ENCODE measurements around the gene TNS1.

The TNS1 gene

DNA sequence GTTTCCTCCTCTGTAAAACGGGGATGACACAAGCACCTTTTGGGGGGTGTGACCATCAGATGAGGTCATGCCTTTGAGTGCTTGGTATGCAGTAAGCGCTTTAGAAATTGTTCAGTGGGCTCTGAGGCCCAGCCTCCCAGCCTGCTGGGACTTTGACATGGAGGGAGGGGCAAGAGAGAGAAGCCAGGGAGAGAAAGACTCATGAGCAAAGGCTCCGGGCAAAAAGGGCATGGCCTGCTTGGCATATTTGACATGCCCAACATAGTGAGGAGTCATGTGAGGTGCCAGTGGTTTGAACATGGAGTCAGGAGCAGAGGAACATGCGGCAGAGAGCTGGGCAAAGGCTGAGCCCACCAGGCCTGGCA is 14.0 kb downstream of the TNS1 start:
- DNase-seq, result peak; percentile 33
- in situ Hi-C loops (cut with HindIII; ENCODE audit: low pct_ligation_motif_present, low pct_unique_long_range_greater_than_20kb, low sequenced_read_pairs), result no loop called here

DNA sequence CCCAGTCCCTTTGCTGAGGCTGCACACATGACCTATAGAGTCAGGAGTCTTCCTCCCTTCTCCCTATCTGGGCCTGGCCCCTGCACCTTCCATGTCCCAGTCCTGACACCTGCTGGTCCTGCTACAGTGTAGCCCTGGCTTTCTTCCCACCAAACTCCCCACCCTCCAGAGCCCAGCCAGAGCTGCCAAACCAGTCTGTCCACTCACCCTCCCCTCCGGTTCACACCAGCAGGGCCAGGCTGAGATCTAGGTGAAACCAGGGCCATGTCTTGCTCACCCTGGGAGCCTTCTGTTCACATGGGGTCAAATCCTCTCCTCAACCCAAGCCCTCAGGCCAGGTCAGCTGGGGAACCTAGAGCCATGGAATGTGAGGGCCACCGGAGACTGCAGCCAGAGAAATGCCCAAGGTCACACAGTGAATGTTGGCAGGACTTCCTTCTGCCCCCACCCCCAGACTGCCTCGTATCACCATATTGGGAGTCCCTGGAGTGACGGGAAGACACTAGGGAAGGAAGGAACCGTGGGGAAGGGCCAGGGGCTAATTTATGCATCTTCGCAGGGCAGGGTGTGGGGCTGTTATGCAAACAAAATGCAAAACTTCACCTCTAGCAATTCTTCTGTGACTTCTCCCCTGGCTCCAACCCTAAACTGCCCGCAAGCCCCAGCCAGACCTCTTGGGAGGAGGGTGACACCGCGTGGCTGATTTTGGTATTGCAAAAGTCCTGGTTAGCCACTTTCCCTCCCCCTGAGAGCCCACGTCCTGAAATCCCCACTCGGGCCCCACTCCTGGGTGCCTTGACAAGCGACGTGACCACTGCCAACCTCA is 14.6 kb downstream of the TNS1 start:
- peak; percentile 75 for DNase-seq
- in situ Hi-C loops (cut with HindIII; ENCODE audit: low pct_ligation_motif_present, low pct_unique_long_range_greater_than_20kb, low sequenced_read_pairs), result no loop called here

DNA sequence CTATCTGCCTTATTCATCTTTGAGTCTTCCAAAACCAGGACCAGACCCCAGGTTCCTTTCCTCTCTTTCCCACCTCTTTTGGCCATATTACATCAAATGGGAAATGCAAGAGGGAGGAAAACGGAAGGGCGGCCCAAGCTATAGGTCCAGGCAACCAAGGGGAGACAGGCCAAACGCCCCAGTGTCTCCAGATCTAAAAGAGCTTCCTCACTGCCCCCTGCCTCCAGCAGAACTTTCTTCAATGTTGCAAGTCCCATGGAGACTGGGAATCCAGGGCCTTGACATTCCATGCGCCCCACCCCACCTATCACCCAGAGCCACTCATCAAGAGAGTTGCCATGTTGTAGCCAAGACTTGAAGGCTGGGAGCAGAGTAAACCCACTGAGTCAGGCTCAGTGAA is 15.4 kb downstream of the TNS1 start:
- in situ Hi-C loops (cut with HindIII; ENCODE audit: low pct_ligation_motif_present, low pct_unique_long_range_greater_than_20kb, low sequenced_read_pairs), result no loop called here
- no peak for DNase-seq

DNA sequence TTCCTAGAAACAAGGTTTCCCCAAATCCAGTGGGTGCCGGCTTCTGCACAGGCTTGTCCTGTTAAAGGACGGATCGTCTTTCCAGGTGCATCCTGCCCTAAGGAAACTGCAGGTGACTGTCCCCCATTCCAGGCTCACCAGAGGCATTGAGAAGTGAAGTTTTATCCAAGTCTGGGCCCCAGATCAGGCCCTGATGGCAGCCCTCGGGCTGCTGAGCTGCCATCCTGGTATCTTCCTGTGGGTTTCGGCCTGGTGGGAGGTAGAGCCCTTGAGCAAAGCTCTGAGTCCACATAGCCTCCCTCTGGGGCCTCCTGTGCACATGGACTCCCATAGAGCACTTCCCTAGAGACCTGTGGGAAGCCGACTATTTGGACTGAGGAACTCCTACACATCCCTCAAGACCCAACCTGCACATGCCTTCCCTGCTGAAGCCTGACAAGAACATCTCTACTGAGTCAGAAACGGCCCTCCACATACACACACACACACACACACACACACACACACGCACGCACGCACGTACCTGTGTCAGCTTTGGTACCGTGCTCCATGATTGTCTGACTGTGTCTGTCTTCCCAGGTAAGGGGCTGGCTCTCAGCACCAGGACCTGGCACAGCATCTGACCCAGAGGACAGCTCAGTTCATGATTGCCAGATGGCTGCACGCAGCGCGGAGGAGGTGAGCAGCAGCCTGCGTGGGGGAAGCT is 16.4 kb downstream of the TNS1 start:
- DNase-seq, result no peak

DNA sequence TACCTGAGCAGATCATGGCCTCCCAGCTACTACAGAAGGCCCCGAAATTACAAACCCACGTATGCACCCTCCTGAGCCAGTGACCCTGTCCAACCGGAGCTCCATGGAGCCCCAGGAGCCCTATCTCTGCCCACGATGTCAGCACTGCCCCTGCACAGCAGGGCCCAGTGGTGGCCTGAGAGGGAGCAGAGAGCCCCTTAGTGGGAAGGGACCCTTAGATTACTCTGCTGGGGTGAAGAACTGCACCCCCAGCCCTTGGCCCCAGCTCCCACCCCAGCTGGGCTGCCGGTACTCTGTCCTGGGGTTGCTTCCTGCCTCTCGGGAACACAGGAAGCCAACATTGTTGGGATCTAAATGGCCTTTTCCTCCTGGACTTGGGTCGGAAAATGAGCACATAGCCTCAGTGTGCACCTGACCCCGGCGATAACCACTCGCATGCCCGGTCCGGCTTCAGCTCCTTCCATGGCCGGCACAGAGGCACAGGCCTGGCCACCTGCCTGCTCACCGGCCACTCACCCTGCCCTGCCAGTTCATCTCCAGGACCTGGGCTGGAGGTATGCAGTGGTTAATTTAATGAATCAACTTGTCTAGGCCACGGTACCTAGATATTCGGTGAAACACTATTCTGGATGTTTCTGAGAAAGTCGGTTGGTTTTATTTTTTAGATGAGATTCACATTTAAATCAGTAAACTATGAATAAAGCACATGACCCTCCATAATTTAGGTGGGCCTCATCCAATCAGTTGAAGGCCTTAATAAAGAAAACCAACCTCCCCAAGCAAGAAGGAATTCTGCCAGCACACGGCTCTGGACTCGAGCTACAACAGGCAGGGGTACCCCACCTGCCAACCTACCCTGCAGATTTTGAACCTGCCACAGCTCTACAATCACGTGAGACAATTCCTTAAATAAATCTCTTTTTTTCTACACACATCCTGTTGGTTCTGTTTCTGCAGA is 19.2 kb downstream of the TNS1 start:
- no peak for DNase-seq
- in situ Hi-C loops (cut with HindIII; ENCODE audit: low pct_ligation_motif_present, low pct_unique_long_range_greater_than_20kb, low sequenced_read_pairs), result no loop called here

More for the DNA sequence above, 16.4 kb downstream of the TNS1 start:
- in situ Hi-C loops (cut with HindIII; ENCODE audit: low pct_ligation_motif_present, low pct_unique_long_range_greater_than_20kb, low sequenced_read_pairs), result no loop called here

DNA sequence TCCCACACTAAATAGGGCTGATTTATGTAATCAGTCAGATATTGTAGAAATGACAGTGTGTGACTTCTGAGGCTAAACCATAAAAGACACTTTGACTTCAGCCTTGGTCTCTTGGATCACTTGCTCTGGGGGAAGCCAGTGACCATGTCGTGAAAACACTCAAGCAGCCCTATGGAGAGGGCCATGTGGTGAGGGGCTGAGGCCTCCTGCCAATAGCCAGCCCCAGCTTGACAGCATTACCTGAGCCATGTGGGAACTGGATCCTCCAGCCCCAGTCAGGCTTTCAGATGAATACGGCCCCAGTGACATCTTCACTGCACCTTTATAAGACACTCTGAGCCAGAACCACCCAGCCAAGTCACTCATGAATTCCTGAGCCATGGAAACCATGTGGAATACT is 20.8 kb downstream of the TNS1 start:
- in situ Hi-C loops (cut with HindIII; ENCODE audit: low pct_ligation_motif_present, low pct_unique_long_range_greater_than_20kb, low sequenced_read_pairs), result no loop called here

DNA sequence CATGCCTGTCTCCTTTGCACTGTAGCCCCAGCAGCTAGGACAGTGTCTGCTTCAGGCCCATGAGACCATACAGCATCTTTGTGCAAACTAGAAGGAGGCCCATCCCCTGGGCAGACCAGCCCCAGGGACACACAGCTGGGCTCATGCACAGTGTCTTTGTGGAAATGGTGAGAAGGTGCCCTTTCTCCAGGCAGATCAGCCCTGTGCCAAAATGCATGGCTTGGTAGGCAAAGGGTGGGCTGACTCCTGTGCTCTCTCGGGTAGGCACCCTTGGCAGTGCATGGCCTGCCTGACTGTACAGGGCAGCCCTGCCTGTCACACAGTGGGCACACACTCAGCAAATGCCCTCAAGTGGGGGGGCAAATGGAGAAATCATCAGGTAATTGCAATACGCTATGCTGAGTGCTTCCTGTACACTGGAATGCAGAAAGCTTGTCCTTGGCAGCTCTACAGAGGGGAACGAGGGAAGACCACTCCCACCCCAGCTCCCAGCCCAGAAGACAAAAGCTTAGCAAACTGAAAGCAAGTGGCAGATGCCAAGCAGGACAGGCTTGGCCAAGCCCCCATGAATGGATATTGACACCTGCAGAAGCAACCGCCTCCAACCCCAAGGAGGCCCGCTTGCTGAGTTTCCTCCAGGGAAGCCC is 21.6 kb downstream of the TNS1 start:
- no peak for DNase-seq
- in situ Hi-C loops (cut with HindIII; ENCODE audit: low pct_ligation_motif_present, low pct_unique_long_range_greater_than_20kb, low sequenced_read_pairs), result no loop called here

More for the DNA sequence above, 20.8 kb downstream of the TNS1 start:
- no peak for DNase-seq

DNA sequence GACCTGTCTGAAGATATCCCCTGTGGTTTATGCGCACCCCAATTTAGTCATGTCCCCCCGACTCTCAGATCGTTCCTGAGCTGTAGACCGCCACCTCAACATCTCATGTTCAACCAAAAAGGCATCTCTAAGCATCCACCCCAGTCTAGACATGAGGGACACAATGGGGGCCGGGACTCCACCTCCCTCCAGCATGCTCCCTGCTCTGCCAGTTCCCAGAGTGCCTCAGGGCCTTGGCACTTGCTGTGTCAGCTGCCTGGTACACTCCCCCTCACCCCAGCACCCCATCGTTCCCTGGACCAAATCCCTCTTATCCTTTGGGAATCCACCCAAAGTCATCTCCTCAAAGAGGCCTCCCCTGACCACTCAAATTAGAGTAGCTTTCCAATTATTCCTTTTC is 22.2 kb downstream of the TNS1 start:
- in situ Hi-C loops (cut with HindIII; ENCODE audit: low pct_ligation_motif_present, low pct_unique_long_range_greater_than_20kb, low sequenced_read_pairs), result no loop called here
- no peak for DNase-seq

DNA sequence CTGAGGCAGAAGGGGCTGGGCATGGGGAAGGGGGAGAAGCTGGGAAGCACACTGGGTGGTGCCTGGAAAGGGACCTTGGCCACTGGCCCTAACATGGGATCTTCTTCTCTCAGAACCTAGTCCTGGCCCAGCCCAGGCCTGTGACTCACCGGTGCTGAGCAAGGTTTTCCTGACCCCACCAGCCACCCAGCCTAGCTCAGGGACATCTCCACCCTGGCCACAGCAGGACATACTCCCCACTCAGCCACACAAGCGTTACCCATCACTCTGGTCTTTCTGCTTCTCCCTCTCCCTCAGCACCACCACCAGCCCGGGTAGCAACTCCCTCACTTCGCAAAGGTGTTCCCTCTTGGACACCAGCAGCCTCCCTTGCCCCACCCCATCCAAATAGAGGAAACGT is 22.8 kb downstream of the TNS1 start:
- in situ Hi-C loops (cut with HindIII; ENCODE audit: low pct_ligation_motif_present, low pct_unique_long_range_greater_than_20kb, low sequenced_read_pairs), result no loop called here
- no peak for DNase-seq

DNA sequence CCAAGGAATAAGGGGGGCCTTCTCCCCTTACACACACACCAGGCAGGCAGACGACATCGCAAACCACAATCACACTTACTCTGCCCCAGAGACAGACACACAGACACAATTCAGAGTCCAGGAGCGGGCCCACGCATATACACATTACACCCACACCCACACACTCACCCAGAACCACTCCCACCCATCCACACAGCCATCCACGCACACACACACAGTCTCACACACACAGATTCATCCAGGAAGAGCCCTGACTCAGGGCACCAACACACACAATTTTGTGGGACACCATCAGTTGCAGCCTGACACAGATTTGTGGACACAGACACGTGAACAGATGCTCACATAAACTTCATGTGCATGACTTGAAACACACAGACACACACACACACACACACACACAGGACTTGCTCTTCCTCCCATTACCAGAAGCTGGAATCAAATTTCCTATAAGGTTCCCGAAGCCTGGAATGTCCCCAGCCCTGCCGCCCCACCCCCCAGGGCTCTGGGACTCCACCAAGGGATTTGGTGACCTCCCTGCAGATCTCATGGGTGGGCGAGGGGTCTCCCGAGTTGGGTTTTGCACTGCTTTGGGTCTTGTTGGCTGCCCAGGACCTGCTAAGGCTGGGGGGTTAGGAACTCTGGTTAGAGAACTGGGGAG is 23.5 kb downstream of the TNS1 start:
- in situ Hi-C loops (cut with HindIII; ENCODE audit: low pct_ligation_motif_present, low pct_unique_long_range_greater_than_20kb, low sequenced_read_pairs), result no loop called here

DNA sequence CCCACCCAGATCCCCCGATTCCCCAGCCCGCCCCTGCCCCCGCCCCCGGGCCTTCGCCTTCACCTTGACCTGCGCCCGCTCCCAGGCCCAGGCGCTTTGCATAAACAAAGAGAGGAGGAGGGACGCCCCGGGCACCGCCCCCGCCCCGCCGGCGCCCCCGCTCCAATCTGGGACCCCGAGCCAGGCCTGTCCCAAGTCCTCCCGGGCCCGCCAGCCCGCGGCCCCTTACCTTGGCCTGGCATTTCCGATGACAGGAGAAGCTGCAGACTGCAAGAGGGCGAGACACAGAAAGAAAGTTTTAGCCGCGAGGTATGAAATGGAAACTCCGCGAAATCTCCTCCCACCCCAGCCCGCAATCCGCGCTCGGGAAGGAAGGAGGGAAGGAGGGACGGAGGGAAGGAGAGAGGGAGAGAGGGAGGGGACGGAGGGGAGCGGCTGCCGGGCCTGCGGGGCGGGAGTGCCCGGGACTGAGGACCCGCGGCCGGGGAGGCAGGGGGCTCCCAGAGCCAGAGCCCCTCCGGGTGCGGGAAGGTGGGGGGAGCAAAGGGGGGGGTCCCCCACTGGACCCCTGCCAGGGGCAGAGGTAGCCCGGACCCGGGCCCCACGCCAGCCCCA is 24.2 kb downstream of the TNS1 start:
- peak; percentile 44 for DNase-seq
- in situ Hi-C loops (cut with HindIII; ENCODE audit: low pct_ligation_motif_present, low pct_unique_long_range_greater_than_20kb, low sequenced_read_pairs), result no loop called here

More for the DNA sequence above, 23.5 kb downstream of the TNS1 start:
- no peak for DNase-seq

DNA sequence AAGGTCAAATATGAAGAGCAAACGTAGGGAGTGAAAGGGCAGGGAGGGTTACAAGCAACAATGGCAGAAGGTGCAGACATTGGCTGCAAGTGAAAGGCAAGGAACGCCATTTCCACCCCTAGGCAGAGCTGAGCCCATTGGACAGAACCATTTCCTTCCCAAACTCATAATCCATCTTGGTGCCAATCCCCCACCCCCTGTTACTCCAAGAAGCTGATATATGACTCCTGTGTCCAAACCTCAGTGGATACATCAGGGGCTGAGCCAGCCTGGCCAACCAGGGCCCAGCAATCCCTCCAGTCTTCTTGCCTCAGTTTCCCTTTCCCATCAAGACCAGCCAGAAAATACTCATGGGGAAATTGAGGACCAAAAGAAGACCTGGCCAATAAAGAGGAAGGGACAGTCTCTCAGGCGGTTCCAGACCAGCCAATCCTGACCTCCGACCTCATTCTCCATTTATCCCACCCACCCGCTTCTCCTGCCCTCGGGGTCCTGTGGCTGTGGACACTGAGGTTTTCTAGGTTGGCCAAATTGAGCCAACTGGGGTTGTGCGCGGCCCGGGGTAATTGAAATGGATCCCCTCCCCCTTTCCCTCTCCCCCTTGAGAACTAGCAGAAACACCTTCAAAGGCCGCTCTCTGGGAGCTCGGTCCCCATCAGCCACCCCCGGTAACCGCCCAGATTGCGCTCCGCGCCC is 24.8 kb downstream of the TNS1 start:
- in situ Hi-C loops (cut with HindIII; ENCODE audit: low pct_ligation_motif_present, low pct_unique_long_range_greater_than_20kb, low sequenced_read_pairs), result no loop called here
- DNase-seq, result no peak

DNA sequence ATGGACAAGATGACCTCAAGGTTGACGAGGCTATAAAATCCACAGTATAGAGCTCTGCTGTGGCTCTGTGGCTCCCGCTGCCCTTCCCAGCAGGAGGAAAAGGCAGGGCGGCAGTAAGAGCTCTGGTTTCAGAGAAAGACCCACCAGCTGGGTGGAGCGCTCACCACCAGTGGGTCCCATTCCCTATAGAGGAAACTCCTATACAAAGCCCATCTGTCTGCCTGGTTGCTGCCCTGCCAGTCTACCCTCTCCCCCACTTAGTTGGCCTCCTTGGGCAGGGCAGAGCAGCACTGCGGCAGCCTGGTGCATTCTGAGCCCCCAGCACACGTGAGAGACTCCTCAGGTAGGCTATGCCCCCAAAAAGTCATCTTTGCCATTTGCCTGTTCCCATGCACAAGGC is 26.5 kb downstream of the TNS1 start:
- in situ Hi-C loops (cut with HindIII; ENCODE audit: low pct_ligation_motif_present, low pct_unique_long_range_greater_than_20kb, low sequenced_read_pairs), result no loop called here
- no peak for DNase-seq

DNA sequence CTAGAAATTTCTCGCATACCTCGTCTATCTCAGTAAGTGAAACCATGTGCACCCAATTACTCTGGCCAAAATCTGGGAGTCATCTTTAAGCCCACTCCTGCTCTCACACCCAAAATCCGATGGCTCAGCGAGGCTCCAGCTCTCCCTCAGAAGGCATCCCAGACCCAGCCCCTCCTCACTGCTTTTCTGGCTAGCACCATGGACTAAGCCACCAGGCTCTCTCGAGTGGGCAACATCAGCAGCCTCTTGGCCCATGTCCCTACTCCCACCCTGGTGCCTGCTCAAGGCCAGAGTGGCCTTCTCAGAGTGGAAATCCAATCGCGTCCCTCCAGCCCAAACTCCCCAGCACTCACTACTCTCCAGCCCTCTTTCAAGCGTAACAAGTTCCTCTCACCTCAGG is 27.2 kb downstream of the TNS1 start:
- DNase-seq, result no peak
- in situ Hi-C loops (cut with HindIII; ENCODE audit: low pct_ligation_motif_present, low pct_unique_long_range_greater_than_20kb, low sequenced_read_pairs), result no loop called here

DNA sequence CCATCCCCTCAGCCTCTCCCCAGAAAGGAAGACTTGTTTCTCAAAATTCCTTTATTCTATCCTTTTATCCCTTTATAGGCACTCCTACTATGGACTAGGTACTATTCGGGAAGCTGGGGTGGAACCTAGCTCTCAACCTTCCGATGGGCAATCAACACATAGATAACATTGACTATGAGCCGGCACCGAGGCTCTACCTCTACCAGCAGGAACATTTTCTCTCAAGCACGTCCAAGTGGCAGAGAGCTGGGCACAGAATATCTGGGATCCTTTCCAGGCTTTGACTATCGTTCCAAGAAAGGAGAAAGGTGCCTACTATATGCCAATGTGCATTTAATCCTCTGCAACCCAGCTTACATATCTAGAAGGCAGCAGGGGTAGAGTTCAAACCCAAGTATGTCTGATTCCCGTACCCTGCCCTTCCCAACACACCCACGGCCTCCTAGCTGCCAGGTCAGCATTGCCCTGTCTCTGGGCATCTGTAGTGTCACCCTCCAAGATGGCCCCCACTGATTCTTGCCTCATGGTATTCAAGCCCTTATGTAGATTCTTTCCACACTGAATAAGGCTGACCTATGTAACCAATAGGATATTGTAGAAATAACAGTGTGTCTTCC is 28.3 kb downstream of the TNS1 start:
- in situ Hi-C loops (cut with HindIII; ENCODE audit: low pct_ligation_motif_present, low pct_unique_long_range_greater_than_20kb, low sequenced_read_pairs), result no loop called here
- no peak for DNase-seq

DNA sequence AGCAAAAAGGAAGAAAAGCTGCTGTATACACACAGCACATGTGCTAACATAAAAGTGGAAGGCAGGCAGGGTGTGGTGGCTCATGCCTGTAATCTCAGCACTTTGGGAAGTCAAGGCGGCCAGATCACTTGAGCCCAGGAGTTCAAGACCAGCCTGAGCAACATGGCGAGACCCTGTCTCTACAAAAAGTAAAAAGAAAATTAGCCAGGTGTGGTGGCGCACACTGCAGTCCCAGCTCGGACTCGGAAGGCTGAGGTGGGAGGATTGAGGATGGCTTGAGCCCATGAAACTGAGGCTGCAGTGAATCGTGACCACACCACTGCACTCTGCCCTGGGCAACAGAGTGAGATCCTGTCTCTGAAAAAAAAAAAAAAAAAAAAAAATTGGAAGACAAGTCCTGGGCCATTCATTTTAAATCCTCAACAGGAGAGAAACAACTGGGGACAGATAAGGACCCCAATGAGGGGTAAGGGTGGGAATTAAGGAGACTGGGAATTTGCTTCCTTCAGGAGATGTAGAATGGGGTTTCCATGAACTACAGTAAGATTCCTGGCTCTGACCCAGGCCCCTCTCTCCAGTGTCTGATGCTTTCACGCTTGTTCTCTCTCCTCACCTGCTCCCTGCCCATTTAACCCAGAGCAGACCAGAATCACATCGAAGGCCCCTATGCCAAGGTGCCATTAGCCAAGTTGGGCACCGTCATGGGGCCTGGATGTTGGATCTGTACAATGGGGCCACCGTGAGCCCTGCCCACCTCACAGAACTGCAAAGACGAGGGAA is 29.6 kb downstream of the TNS1 start:
- in situ Hi-C loops (cut with HindIII; ENCODE audit: low pct_ligation_motif_present, low pct_unique_long_range_greater_than_20kb, low sequenced_read_pairs), result no loop called here
- DNase-seq, result no peak
